Measurements from ENCODE around the gene MKS1.

MKS1 gene

DNA sequence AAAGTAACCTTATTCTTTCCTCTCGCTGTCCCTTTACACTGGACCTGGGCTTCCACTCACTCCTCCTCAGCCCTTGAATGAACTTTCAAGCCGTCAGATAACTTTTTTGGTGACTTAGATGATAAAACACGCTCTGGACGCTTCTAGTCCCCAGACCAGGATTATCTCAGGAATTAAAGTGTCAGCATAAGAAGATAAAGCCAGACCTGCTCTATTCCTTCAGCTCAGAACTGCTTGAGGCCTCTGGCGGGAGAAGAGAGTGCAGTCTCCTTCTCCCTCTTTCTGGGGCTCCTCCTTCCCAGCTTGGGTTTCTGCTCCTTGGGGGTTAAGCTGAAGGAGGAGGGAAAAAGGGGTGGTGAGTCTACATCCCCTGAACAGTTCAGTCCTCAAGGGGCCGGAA lies 25.9 kb upstream of the MKS1 start:
- no peak for DNase-seq

DNA sequence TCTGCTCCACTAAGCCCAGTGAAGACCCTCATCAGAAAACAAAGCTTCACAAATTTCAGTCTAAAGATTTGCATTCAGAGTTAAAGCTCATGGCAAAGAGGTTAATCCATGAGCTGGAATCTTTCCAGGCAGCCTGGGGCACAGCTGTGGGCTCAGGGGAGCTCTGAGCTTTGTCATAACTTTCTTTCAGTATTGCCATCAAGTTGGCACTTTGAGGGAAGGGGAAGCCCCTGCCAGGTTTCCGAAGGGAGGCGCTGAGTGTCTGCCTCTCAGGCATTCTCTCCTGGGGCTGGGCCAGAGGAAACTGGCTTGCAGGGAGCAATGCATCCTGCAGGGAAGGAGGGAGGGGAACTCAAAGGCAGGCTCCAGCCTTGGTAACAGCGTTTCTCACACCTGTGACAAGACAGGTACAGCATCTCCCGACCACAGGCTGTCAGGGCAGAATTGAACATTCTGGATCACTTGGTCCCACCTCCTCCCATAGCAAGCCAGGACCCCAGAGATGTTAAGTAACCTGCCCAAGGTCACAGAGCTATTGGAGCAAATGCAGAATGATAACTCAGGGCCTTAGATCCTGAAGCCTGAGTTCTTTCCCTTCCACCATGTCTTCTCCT lies 23.2 kb upstream of the MKS1 start:
- no peak for DNase-seq

DNA sequence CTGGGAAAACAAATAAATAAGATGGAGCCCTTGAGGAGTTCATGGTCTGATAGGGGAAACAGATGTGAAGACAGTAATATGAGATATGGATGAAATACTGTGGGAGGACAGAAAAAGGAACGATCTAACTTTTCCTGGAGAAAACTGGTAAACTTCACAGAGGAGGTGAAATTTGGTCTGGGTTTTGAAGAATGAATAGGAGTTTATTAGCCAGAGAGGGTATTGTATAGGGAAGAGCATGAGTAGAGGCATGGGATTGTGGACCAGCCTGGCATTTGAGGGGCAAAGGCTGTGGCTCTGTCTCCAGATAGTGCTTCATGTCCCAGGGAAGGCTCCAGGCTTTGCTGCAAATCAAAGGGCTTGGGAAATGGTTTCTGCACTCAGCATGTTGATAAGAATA lies 20.9 kb upstream of the MKS1 start:
- DNase-seq = no peak

DNA sequence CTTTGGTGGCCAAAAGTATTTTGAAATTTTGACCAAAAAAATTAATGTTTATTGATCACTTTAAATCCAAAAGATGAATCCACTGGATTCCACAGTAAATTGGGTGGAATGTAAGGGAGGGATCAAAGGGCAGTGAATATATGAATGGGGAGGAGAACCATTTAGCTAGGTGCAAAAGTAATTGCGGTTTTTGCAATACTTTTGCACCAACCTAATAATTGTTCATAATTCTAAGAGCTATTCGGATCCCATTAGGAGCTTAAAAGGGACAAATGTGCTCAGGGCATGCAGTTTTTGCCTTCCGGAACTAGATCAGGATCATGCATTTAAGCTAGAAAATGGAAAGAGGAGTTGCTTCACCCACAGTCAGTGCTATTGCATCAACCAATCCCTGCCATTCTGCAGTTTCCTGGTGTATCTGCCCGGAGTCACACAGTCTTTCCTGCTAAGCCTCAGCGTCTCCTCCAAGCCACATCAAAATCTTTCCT lies 19.1 kb upstream of the MKS1 start, which contains the start of gene LPO:
Gene LPO, plus strand, starts transcription at position 438 of the 488 bp plus-strand sequence. CDS start 4,396 bp downstream, outside the sequence.
- DNase-seq = no peak

DNA sequence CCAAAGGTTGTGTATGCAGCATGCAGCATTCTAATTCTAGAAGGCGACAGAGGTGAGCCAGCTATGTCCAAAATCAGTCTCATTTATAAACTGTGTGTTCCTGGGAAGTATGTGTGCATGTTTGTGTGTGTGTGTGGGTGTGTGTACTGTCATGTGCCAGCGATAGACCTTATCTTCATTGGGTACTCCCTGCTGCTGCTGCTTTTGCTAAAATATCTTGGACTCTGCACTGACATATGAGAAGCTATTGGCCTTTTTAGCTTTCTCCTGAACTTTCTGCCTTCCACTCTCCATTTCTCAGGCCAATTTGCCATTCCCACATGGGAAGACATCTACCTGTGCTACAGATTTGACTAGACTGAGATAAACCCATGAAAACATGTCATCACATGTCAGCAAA lies 17.3 kb upstream of the MKS1 start:
- no peak for DNase-seq

DNA sequence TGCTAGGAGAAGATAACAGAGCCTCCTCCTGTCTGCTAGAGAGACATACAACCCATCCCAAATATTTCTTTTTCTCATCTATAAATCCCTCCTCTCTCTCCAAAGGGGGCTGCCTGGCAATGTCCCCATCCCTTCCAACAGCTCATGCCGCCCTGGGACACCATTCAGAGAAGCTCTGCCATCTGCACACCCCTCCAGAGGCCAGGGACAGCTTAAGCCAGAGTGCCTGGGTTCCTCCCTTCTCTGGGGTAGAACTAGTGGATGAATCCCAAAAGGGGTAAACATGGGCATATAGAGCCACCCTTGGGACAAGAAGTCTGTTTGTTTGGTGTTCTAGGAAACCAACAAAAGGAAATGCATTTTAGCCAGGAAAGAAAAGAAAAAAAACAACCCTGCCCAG lies 16.8 kb upstream of the MKS1 start:
- no peak for DNase-seq

DNA sequence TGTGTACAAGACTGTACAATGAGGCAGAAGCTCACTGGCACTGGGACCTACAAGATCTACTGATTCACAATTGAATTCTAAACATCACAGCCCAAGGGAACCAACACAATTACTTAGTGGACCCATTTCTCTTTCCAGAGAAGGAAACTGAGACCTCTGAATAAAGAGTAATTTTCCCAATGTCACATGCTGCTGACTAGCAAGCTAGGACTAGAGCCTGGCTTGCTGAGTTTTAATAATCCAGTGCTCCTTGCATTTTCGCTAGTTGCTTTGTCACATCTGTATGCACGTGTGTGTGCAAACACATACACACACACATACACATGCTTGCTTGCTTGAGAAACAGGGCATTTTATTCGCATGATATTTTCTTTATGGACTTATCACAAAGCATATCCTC lies 15.5 kb upstream of the MKS1 start:
- no peak for DNase-seq

DNA sequence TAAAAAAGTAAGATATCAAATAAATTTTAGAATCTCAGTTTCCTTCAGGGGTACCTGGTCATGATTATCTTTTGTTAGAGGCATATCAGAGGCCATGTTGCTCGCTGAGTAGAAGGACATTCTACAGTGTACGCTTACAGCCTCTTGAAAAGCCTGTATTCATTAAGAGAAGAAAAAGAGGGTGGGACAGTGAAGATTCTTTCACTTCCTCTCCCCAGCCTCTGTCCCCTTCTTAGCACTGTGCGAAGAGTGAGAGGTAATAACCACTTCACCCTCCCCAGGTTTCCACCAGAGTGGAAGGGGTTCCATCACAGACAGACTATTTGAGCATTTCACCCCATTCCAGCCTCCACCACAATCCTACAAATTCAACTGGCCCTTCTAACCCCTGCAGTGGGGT lies 14.5 kb upstream of the MKS1 start:
- no peak for DNase-seq

DNA sequence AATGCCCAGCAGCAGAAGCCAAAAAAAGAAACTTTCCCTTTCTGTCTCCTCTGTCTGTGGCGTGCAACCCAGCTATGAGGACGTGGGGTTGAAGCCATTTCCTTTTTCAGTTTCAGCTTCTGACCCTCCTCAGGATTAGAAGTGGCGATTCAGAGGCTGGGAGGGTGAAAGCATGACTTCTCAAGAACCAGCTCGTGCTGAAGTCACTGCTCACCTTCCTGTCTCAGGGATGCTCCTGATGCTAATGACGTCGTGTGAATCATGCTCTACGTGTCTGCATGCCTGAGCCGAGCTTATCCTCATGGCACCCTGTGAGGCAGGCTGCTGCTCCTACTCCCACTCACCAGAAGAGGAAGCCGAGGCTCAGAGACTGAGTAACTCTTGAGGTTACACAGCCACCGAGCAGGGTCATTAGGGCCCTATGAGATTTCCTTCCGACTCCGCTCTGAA lies 13.7 kb upstream of the MKS1 start:
- DNase-seq = no peak

DNA sequence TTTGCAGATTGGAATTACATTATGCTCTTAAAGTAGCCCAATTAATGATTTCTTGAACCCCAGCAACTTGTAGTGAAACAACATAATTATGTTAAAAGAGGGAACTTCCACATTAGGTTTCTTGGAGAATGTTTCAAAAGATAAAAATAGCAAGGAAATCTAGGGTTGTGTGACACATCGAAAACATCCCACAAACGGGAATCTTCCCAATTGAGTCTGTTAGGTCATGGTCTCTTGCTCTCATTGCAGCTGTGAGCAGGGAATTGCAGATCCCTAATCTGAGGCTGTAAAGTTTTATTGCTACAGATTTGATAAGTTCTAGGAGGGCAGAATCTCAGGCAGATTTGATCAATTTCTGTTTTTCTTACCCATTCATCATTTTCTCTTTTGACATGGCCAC lies 12.6 kb upstream of the MKS1 start:
- no peak for DNase-seq

DNA sequence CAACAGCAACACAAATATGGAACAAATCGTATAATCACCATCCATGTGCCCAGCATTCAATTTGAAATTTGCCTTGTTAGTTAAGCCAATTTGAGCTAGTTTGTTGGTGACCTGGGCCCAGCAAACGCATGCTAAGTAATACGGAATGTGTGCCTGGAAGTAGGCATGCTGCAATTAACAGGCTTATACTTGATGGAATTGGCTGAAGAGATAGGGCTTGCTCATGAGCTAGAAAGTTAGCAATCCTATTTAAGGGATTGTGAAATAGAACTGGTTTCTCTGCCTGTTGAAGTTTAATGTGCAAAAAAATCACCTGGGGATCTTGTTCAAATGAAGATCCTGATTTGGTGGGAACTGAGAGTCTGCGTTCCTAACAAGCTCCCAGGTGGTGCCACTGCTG lies 10.8 kb upstream of the MKS1 start:
- no peak for DNase-seq

DNA sequence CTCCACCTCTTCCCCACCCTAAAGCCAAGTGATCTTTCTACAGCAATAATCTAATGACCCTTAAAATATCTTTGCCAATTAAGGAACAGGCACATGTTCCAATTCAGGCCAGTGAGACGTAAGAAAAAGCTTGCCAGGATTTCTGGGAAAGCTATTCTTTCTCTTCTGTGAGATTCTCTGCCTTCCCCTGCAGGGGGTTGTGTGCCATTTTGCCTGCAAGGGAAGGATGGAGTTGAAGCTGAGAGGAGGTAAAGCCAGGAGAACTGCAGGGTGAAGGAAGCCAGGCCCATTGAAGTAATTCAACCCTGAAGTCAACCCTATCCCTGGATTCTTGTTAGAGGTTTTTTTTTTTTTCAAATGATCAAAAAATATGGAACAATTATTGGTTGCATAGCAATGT lies 10.3 kb upstream of the MKS1 start:
- DNase-seq = no peak

DNA sequence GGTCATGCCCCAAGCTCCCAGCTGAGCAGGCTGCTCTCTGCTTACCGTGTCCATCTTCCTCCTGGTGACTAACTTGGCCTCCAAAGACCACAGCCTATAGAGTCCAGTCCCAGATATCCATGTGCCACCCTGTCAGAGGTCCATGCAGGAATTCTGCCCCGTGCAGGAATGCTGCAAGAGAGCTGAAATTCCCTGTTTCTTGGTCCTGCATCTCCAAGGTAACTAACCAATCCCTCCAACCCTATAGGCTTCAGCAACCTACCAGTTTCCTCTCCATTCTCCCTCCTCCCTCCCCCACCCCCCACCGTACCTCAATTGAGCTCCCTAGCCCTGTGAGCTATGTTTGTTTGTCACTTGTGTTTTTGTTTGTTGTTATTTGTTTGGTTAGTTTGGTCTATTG lies 9.6 kb upstream of the MKS1 start:
- no peak for DNase-seq

DNA sequence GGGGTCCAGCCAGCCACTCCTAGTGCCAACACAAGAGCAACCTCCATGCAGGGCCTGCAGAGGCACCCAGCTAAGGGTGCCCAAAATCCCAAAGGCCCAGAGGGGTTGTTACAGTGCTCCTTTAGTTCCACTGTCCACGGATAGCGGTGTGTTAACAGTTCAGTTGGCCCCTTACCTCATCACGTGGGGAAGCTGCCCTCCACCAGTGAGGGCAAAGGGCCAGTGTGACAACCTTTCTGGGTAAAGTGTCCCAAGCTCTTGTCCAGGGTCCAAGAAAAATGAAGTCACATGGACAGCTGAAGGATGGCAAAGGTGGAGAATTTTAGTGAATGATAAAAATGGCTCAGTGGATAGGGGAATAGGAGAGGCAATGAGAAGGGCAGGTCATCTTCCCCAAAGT lies 8.7 kb upstream of the MKS1 start:
- DNase-seq = no peak

DNA sequence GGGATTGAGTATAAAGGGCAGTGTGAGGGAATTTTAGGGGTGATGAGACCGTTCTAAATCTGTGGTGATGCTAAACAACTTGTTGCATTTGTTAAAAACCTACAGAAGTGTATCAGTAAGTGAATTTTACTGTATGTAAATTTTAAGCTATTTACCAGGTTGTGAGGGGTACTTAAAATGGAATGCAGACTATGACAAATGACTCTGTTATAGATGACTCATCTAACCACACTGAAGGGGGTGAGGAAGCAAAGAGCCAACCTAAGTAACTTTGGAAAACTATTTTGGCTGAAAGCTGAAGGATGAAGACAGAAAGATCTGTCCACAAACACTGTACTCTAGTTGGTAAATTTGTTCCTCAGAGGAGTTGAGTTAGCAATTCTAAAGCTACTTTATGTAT lies 5.3 kb upstream of the MKS1 start:
- DNase-seq = no peak

DNA sequence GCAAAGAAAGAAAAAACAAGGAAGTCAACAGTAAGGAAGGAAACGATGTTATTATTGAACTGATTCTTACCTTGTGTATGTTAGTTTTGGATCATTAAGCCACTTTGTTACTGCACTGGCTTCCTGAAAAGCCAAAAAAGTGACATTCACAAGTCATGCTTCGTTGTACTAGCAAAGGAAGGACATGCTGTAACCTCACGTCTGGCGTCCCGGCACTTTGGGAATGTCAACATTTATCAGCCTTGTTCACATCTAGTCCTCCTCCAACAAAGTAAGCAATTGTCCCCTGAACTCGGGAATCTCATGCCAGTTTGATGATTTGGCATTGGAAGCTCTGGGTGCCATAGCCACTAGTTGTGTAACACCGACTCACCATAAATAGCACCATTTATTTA lies 731 bp upstream of the MKS1 start:
- DNase-seq = no peak

DNA sequence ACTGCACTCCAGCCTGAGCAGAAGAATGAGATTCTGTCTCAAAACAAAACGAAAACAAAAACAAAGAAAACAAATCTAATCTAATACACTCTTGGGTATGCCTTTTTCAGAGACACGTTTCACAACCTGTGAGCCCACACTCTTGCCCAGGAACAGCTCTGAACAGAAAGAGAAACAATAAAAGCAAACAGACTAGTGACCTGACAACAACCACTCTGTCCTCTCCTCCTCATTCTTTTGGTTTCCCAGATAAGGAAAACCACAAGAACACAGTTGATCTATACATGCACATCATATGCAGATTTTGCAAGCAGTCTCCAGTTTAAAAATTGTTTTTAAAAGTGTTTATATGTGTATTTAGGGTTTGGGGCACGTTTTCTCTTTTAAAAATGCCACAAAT lies 1.3 kb downstream of the MKS1 start:
- no peak for DNase-seq

DNA sequence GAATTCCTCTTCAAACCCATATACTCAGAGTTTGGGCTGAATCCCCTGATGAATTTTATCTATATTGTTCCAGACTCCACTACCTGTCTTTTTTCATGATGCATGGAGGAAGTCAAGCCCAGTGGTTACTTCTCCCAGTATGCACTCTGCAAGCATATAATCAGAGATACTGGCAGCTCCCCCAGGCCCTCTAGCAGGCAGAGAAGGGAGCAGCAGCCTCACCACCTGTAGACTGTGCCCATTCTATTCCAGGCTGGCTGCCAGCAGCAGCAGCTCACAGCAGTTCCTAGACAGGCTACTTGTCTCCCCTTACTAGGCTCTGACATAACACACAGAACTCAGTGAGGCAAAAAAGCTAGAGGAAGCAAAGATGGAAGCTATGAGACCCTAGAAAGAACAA lies 3.4 kb downstream of the MKS1 start:
- DNase-seq = no peak

DNA sequence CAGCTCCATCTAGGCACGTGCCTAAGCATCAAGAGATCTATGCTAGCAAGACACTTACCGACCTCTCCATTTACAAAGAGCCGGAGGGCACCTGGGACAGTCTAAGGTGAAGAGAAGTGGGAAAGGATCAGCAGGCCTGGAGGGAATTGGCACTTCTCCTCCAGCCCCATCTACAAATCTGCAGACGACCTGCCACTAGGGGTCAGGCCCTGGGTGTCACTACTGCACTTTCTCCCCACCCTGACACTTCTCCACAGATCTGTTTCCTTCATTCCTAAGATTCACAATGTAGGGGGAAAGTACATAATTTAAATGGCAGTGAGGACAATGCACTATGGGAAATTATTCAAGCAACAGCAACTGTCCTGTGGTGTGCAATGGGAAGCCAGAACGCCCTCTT lies 8.1 kb downstream of the MKS1 start:
- DNase-seq = no peak

DNA sequence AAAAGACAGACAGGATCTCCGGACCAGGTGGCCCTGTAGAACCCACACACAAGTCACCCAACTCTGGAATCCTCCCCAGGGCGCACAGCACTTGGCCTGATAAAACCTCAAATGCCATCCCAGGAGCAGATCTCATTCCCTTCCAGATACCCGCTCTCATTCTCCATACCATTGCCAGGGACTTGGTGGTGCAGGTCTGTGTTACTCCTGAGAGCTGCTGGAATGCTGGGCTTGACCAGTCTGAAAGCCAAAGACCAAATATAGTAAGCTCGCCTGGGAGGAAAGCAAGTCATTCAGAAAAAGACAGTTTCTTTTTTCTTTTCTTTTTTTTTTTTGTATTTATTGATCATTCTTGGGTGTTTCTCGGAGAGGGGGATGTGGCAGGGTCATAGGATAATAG lies 10.7 kb downstream of the MKS1 start:
- DNase-seq = no peak

DNA sequence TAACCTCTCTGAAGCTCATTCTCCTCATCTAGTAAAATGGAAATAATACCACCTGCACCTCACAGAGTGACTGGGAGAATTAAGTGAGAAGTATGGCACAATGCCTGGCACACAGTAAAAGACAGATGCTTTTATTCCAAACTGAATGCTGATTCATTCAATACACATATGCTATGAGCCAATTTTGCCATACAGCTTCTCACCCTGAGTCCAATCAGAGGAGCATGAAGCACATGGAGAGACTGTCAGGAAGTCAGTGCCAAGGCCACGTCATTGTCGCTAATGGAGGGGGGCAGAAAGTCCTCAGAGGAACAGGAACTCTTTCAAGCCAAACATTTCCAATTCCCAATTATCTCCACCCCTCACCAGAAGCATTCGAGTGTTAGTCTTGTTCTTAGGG lies 11.6 kb downstream of the MKS1 start:
- DNase-seq = no peak

DNA sequence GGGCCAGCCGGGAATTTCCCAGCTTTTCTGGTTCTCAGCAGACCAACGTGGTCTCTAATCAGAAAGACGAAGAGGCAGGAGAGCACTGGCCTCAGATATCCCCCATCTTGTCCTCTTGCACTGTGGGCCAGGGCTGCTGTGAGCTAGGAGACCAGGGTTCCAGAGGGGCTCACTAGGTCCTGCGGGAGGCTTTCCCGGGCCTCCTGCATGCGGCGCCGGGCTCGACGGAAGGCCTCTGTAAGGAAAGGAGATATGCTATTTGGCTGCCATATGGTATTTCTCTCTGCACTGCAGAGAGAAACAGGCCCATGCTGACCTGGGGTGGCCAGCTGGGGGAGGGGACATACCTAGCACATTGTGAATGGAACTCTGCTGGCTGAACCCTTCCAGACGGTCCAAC lies 13.1 kb downstream of the MKS1 start:
- DNase-seq = no peak

DNA sequence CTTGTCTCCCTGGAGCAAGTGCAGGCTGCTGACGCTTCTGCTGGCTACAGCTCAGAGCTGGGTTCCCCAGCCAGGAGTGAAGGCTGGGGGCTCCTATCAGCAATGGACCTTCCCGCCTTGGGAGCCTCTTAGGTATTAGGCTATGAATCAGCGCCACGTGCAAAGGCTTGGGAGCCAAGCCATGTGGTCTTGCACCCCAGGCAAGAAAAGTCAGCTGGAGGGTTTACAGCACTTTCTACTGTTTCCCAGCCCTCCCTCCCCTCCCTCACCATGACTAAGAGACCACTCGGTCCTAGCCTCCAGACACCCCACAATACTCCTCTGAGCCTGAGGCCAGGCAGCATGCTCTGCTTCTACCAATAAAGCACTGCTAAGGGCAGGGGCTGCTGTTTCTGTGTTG lies 14.3 kb downstream of the MKS1 start:
- no peak for DNase-seq

DNA sequence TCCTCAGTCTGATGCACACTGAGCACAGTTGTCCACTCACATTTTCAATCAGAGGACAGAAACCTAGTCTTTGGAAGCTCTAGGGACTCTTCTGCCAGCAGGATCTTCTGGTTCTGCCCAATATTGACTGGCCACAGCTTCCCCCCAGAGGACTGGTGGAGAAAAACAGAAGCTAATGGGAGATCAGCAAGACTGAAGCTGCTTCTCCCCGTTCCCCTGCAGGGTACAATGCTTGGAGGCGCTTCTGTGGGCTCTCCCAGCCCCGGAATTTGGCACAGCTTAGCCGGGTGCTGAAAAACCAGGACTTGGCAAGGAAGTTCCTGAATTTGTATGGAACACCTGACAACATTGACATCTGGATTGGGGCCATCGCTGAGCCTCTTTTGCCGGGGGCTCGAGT lies 16.2 kb downstream of the MKS1 start:
- DNase-seq = no peak

DNA sequence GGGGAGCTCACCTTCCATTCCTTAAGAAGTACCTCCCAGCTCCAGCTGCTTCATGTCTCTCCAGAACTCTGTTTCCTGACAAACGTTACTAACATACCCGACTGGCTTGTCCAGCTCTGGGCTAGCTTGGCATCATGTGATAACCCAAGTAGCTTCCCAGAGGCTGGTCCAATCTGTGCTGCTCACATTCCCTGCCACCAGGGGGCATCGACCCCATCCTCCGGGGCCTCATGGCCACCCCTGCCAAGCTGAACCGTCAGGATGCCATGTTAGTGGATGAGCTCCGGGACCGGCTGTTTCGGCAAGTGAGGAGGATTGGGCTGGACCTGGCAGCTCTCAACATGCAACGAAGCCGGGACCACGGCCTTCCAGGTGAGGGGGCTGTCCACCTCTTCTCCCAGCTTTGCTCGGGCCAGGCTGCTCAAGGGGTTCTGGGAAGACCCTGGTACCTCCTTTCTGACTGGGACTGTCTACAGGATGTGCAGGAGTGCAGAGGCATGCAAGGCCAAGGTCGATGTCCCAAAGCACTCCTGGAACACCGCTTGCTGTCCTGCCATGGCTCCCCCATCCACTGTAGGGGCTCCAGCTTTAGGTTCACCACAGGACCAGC lies 18.9 kb downstream of the MKS1 start:
- peak; percentile 44 for DNase-seq
